IMR-90 (cell line): ENCODE data around the gene CNNM3. TPM values are rescaled to one million over a fixed set of nuclear protein-coding genes. Genes with fewer than 3 reads are reported as not detected.

Experiments used
- ATAC-seq: fragments of 200-7000 bp; cut with Tn5 transposase; 2 replicates; pipeline ENCODE4 v1.9.1; 2020; ENCODE audit warnings: low read depth, mild to moderate bottlenecking, moderate library complexity
- BruUV-seq: library from RNA; stranded (reverse); fragments of 400-500 nt; replicated peaks from 2 replicates; lab custom pipeline; 2021; lab: Mats Ljungman, UMichigan
- CTCF ChIA-PET: fragments of 300-600 bp; formaldehyde crosslinking; extraction: SDS; loops from one replicate; lab custom pipeline; 2021; ENCODE audit warnings: antibody characterized with exemption; lab: Yijun Ruan, JAX
- POLR2A ChIA-PET: fragments of 300-600 bp; sonication (Branson Sonifier 250); formaldehyde crosslinking; loops from one replicate; lab custom pipeline; 2022; ENCODE audit warnings: antibody characterized with exemption; ENCODE audit not compliant: unreplicated experiment; lab: Charles Lee
- DNase-seq: peaks from one replicate; pipeline ENCODE4 v3.0.0; 2013
- H2AFZ ChIP-seq: replicated peaks from 2 replicates; pipeline ENCODE3; 2013; ENCODE audit warnings: low read length, mild to moderate bottlenecking; ENCODE audit not compliant: poor library complexity
- H2AK5ac ChIP-seq: 2 replicates; pipeline ENCODE4 v1.6.1; 2013; ENCODE audit warnings: low read depth, low read length, inconsistent platforms
- H2AK9ac ChIP-seq: replicated peaks from 2 replicates; pipeline ENCODE3; 2013; ENCODE audit warnings: mild to moderate bottlenecking, low read depth, low read length, moderate library complexity; ENCODE audit not compliant: poor library complexity
- H2BK120ac ChIP-seq: 2 replicates; pipeline ENCODE4 v1.6.1; 2013; ENCODE audit warnings: low read depth, low read length, inconsistent platforms
- H2BK15ac ChIP-seq: 3 replicates; pipeline ENCODE4 v1.6.1; 2013; ENCODE audit warnings: low read depth, low read length, inconsistent platforms
- H2BK20ac ChIP-seq: 2 replicates; pipeline ENCODE4 v1.6.1; 2013; ENCODE audit warnings: low read depth, mild to moderate bottlenecking, inconsistent platforms, low read length, moderate library complexity
- H2BK5ac ChIP-seq: 2 replicates; pipeline ENCODE4 v1.6.1; 2013; ENCODE audit warnings: mild to moderate bottlenecking, low read depth, low read length, inconsistent platforms; ENCODE audit not compliant: poor library complexity, severe bottlenecking
- H3K14ac ChIP-seq: replicated peaks from 2 replicates; pipeline ENCODE4 v1.6.1; 2013; ENCODE audit warnings: low read depth, low read length, inconsistent platforms
- H3K18ac ChIP-seq: 2 replicates; pipeline ENCODE4 v1.6.1; 2013; ENCODE audit warnings: low read depth, low read length, control low read depth
- H3K23ac ChIP-seq: 2 replicates; pipeline ENCODE4 v1.6.1; 2013; ENCODE audit warnings: low read depth, low read length, inconsistent platforms
- H3K27ac ChIP-seq: 2 replicates; pipeline ENCODE4 v1.5.1; 2013; ENCODE audit warnings: mild to moderate bottlenecking, control low read depth, low read length; ENCODE audit not compliant: insufficient read depth
- H3K27me3 ChIP-seq: 2 replicates; pipeline ENCODE4 v1.6.1; 2013; ENCODE audit warnings: low read length; ENCODE audit not compliant: control insufficient read depth, insufficient read depth
- H3K36me3 ChIP-seq: 2 replicates; pipeline ENCODE4 v1.6.1; 2013; ENCODE audit warnings: low read length, mixed read lengths; ENCODE audit not compliant: control insufficient read depth, insufficient read depth
- H3K4ac ChIP-seq: 2 replicates; pipeline ENCODE4 v1.6.1; 2013; ENCODE audit warnings: low read depth, low read length, inconsistent platforms
- H3K4me1 ChIP-seq: 2 replicates; pipeline ENCODE4 v1.6.1; 2013; ENCODE audit warnings: low read length, mixed read lengths; ENCODE audit not compliant: control insufficient read depth, insufficient read depth
- H3K4me2 ChIP-seq: 2 replicates; pipeline ENCODE4 v1.6.1; 2013; ENCODE audit warnings: low read depth, mild to moderate bottlenecking, control low read depth, low read length, moderate library complexity
- H3K4me3 ChIP-seq: 2 replicates; pipeline ENCODE4 v1.5.1; 2013; ENCODE audit warnings: low read depth, mild to moderate bottlenecking, control low read depth, low read length, moderate library complexity; ENCODE audit not compliant: insufficient read depth
- H3K56ac ChIP-seq: 2 replicates; pipeline ENCODE4 v1.6.1; 2013; ENCODE audit warnings: low read length, inconsistent platforms; ENCODE audit not compliant: insufficient read depth; ENCODE audit errors: extremely low read depth
- H3K79me1 ChIP-seq, 2 experiments: 2 replicates each; pipeline ENCODE4 v1.6.1; 2013; ENCODE audit warnings: low read length in 2 of 2, inconsistent platforms in 1 of 2, low read depth in 1 of 2
- H3K9ac ChIP-seq: 2 replicates; pipeline ENCODE4 v1.6.1; 2013; ENCODE audit warnings: low read depth, low read length, control low read depth
- H3K9me1 ChIP-seq: 2 replicates; pipeline ENCODE4 v1.6.1; 2013; ENCODE audit warnings: low read length, inconsistent platforms; ENCODE audit not compliant: insufficient read depth
- H3K9me3 ChIP-seq: 2 replicates; pipeline ENCODE4 v1.6.1; 2013; ENCODE audit warnings: low read length; ENCODE audit not compliant: control insufficient read depth, insufficient read depth
- H4K20me1 ChIP-seq: 2 replicates; pipeline ENCODE4 v1.6.1; 2013; ENCODE audit warnings: low read length, inconsistent platforms; ENCODE audit not compliant: insufficient read depth
- H4K5ac ChIP-seq: 2 replicates; pipeline ENCODE4 v1.6.1; 2013; ENCODE audit warnings: mild to moderate bottlenecking, low read depth, low read length, control low read depth
- H4K8ac ChIP-seq, 2 experiments: 2 replicates each; pipeline ENCODE4 v1.6.1; 2013; ENCODE audit warnings: low read depth in 2 of 2, low read length in 2 of 2, control low read depth in 1 of 2, inconsistent platforms in 1 of 2
- H4K91ac ChIP-seq: 2 replicates; pipeline ENCODE4 v1.6.1; 2013; ENCODE audit warnings: low read depth, low read length, inconsistent platforms; ENCODE audit not compliant: insufficient read depth
- BHLHE40 ChIP-seq: fragments of 150-350 bp; IDR thresholded peaks from 2 replicates; pipeline ENCODE4 v1.6.1; 2016; ENCODE audit warnings: mild to moderate bottlenecking, low read depth, low read length
- CEBPB ChIP-seq: IDR thresholded peaks from 2 replicates; pipeline ENCODE4 v1.6.1; 2012; ENCODE audit warnings: low read depth, low read length, improper control_type of control experiment
- CHD1 ChIP-seq: IDR thresholded peaks from 2 replicates; pipeline ENCODE4 v1.6.1; 2012; ENCODE audit warnings: low read depth, low read length, improper control_type of control experiment
- FOS ChIP-seq: fragments of 150-350 bp; IDR thresholded peaks from 2 replicates; pipeline ENCODE4 v1.6.1; 2016; ENCODE audit warnings: low read depth, low read length
- MAZ ChIP-seq: IDR thresholded peaks from 2 replicates; pipeline ENCODE4 v1.6.1; 2012; ENCODE audit warnings: low read depth, mild to moderate bottlenecking, low read length, improper control_type of control experiment, moderate library complexity, borderline replicate concordance
- MXI1 ChIP-seq: IDR thresholded peaks from 2 replicates; pipeline ENCODE4 v1.6.1; 2012; ENCODE audit warnings: low read depth, mild to moderate bottlenecking, low read length, moderate library complexity, borderline replicate concordance
- NFE2L2 ChIP-seq: fragments of 150-350 bp; IDR thresholded peaks from 2 replicates; pipeline ENCODE4 v1.6.1; 2016; ENCODE audit warnings: low read depth, mild to moderate bottlenecking, low read length
- RFX5 ChIP-seq: IDR thresholded peaks from 2 replicates; pipeline ENCODE4 v1.8.0; 2012; ENCODE audit warnings: low read depth, mild to moderate bottlenecking, low read length, moderate library complexity
- SMC3 ChIP-seq: fragments of 150-350 bp; IDR thresholded peaks from 2 replicates; pipeline ENCODE4 v1.6.1; 2016; ENCODE audit warnings: low read depth, mild to moderate bottlenecking, antibody characterized with exemption, low read length, moderate library complexity
- USF2 ChIP-seq: fragments of 150-350 bp; IDR thresholded peaks from 2 replicates; pipeline ENCODE4 v1.6.1; 2017; ENCODE audit warnings: mild to moderate bottlenecking, antibody characterized with exemption, low read length, low read depth
- WGBS, 2 experiments: methylation state at CpG; one replicate each; pipeline versions ENCODE4 v1.1.5 to v1.1.7; 2013; ENCODE audit warnings: missing lambda C conversion rate in 2 of 2; ENCODE audit not compliant: insufficient read length in 1 of 2; ENCODE audit errors: extremely low coverage in 2 of 2; 5-methylcytosine and 5-hydroxymethylcytosine counted together
- dilution Hi-C: fragments of 300-500 bp; cut with HindIII; formaldehyde crosslinking; loops from one replicate; pipeline ENCODE4 v1.14.3; 2018; ENCODE audit warnings: low sequenced_read_pairs; ENCODE audit not compliant: unreplicated experiment
- in situ Hi-C: fragments of 300-500 bp; cut with MboI; formaldehyde crosslinking; loops from 3 replicates; pipeline ENCODE4 v1.14.3; 2019; ENCODE audit warnings: low sequenced_read_pairs, inconsistent platforms, mixed read lengths
- intact Hi-C: fragments of 100-400 bp; cut with micrococcal nuclease; formaldehyde crosslinking; loops from 2 replicates; pipeline ENCODE4 v1.10.0; 2022
- polyA plus RNA-seq, 3 experiments: library from polyadenylated mRNA; depleted of rRNA; stranded (reverse); fragments of >200 nt; gene quantifications; 2 replicates each; pipeline ENCODE4 v1.2.3, GENCODE V29; 2012; ENCODE audit warnings: low replicate concordance in 1 of 3
- total RNA-seq: library from RNA; depleted of rRNA; stranded (reverse); fragments of >200 nt; gene quantifications from 2 replicates; pipeline ENCODE4 v1.2.3, GENCODE V29; 2012
- TF ChIP-seq, protein P1 (sequence below): fragments of 150-350 bp; IDR thresholded peaks from 2 replicates; pipeline ENCODE4 v1.6.1; 2016; ENCODE audit warnings: low read depth, mild to moderate bottlenecking, low read length, moderate library complexity, borderline replicate concordance
- TF ChIP-seq, protein P2 (sequence below): conservative IDR thresholded peaks from 2 replicates; pipeline ENCODE4 v1.5.1; 2012; ENCODE audit warnings: mild to moderate bottlenecking, low read depth, low read length, improper control_type of control experiment

Gene CNNM3
- total and polyA plus RNA-seq, 2 of the 4 experiments (the other 2 are of a cell fraction): 2.3 to 6.1 TPM

- peak overlapping the region; percentile 87 for H3K4me3 ChIP-seq
- TF ChIP-seq USF2 (no peak), CHD1 (no peak), BHLHE40 (no peak), RFX5 (no peak), NFE2L2 (no peak), FOS (no peak), MXI1 (no peak), CEBPB (no peak), SMC3 (no peak), MAZ (no peak)
- TF ChIP-seq, protein P1, sequence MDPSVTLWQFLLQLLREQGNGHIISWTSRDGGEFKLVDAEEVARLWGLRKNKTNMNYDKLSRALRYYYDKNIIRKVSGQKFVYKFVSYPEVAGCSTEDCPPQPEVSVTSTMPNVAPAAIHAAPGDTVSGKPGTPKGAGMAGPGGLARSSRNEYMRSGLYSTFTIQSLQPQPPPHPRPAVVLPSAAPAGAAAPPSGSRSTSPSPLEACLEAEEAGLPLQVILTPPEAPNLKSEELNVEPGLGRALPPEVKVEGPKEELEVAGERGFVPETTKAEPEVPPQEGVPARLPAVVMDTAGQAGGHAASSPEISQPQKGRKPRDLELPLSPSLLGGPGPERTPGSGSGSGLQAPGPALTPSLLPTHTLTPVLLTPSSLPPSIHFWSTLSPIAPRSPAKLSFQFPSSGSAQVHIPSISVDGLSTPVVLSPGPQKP: no peak
- TF ChIP-seq, protein P2, sequence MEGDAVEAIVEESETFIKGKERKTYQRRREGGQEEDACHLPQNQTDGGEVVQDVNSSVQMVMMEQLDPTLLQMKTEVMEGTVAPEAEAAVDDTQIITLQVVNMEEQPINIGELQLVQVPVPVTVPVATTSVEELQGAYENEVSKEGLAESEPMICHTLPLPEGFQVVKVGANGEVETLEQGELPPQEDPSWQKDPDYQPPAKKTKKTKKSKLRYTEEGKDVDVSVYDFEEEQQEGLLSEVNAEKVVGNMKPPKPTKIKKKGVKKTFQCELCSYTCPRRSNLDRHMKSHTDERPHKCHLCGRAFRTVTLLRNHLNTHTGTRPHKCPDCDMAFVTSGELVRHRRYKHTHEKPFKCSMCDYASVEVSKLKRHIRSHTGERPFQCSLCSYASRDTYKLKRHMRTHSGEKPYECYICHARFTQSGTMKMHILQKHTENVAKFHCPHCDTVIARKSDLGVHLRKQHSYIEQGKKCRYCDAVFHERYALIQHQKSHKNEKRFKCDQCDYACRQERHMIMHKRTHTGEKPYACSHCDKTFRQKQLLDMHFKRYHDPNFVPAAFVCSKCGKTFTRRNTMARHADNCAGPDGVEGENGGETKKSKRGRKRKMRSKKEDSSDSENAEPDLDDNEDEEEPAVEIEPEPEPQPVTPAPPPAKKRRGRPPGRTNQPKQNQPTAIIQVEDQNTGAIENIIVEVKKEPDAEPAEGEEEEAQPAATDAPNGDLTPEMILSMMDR: no peak
- H3K9ac ChIP-seq: peak overlapping the region; percentile 83
- H4K20me1 ChIP-seq: peaks cover 39% of the 10 kb centered on the region
- H3K4ac ChIP-seq: peak overlapping the region; percentile 95
- intact Hi-C loops: no loop called here
- DNase-seq (no peak), ATAC-seq (no peak)
- H3K36me3 ChIP-seq: peaks cover 45% of the 10 kb centered on the region
- H3K23ac ChIP-seq: peak overlapping the region; percentile 76
- H3K14ac ChIP-seq: peak overlapping the region; percentile 95; the same call in 1 of the 2 replicates
- peak overlapping the region; percentile 94 for H2AK5ac ChIP-seq
- peak overlapping the region; percentile 94 for H3K4me2 ChIP-seq
- no peaks in the 10 kb centered on the region for H3K9me3 ChIP-seq
- no peak overlapping the region; the same call in 1 of the 2 replicates for H3K56ac ChIP-seq
- 80% methylated on average over 1 of the region's 22 CpGs; no CpG with 5 or more reads in 1 of the 2 experiments for WGBS, 2 experiments
- H4K5ac ChIP-seq: no peak overlapping the region
- H3K18ac ChIP-seq: no peak overlapping the region
- no peaks in the 10 kb centered on the region for H3K9me1 ChIP-seq
- H2BK5ac ChIP-seq: peak overlapping the region; percentile 69
- peak overlapping the region; percentile 88 for H3K27ac ChIP-seq
- BruUV-seq: no TSS peak
- H4K91ac ChIP-seq: peak overlapping the region; percentile 67; the same call in 1 of the 2 replicates
- CTCF ChIA-PET: interaction anchor here (1.8 to 3.6 kb wide), 2 partner anchors 9 to 81 kb away, joined by 9 to 20 read pairs; partner anchors contain the start of gene ANKRD39
- no peak overlapping the region for H2BK20ac ChIP-seq
- H3K79me1 ChIP-seq: peaks cover 5 to 46% of the 10 kb centered on the region in 2 experiments
- peak overlapping the region; percentile 63 for H2AFZ ChIP-seq
- peak overlapping the region; percentile 100 for H2AK9ac ChIP-seq
- H3K4me1 ChIP-seq: peaks cover 7% of the 10 kb centered on the region; the same call in 1 of the 2 replicates
- H2BK120ac ChIP-seq: no peak overlapping the region
- peak overlapping the region in 1 of 2 experiments; percentile 84; a peak in 3 of 4 replicates for H4K8ac ChIP-seq
- H3K27me3 ChIP-seq: no peaks in the 10 kb centered on the region
- H2BK15ac ChIP-seq: 0 out of 3 replicates have a peak overlapping the region, but pooled peaks have one; percentile 25
- POLR2A ChIA-PET: no interaction called here
- dilution Hi-C loops: no loop called here
- in situ Hi-C loops: loop anchor here (25.0 kb wide), 1 partner anchor 245 kb away; the partner anchor contains the start of gene ANKRD36
These were observed 51.1 kb downstream of the CNNM3 start for GRCh38 chr2:96866986-96867755.
